SK-N-DZ (cell line): ENCODE data around the gene PTGDS.

Experiments
- DNase-seq: peaks from one replicate; pipeline ENCODE4 v3.0.0-alpha.2; 2015; ENCODE audit warnings: low spot score

PTGDS gene

GRCh38 chr9:136957901-136958300, 19.4 kb upstream of the PTGDS start:
- no peak for DNase-seq

GRCh38 chr9:136958473-136958872, 18.8 kb upstream of the PTGDS start:
- no peak for DNase-seq

- no peak for DNase-seq
These were observed 18.1 kb upstream of the PTGDS start for GRCh38 chr9:136958898-136959850.

GRCh38 chr9:136960212-136960937, 16.9 kb upstream of the PTGDS start:
- DNase-seq, result no peak

GRCh38 chr9:136960938-136961275, 16.4 kb upstream of the PTGDS start:
- no peak for DNase-seq

GRCh38 chr9:136961279-136962065, 15.8 kb upstream of the PTGDS start:
- DNase-seq, result no peak

GRCh38 chr9:136962163-136962562, 15.1 kb upstream of the PTGDS start:
- DNase-seq, result no peak

- no peak for DNase-seq
These were observed 14.5 kb upstream of the PTGDS start for GRCh38 chr9:136962701-136963248.

- DNase-seq, result no peak
These were observed 14.0 kb upstream of the PTGDS start for GRCh38 chr9:136963341-136963740.

- no peak for DNase-seq
These were observed 13.6 kb upstream of the PTGDS start for GRCh38 chr9:136963751-136964150.

GRCh38 chr9:136964171-136964689, 13.1 kb upstream of the PTGDS start:
- no peak for DNase-seq

- DNase-seq, result no peak
These were observed 12.4 kb upstream of the PTGDS start for GRCh38 chr9:136964833-136965422.

- DNase-seq, result no peak
These were observed 11.4 kb upstream of the PTGDS start for GRCh38 chr9:136965771-136966484.

GRCh38 chr9:136968333-136969127, 8.8 kb upstream of the PTGDS start:
- no peak for DNase-seq

- DNase-seq, result no peak
These were observed 8.2 kb upstream of the PTGDS start for GRCh38 chr9:136969150-136969549.

- DNase-seq, result no peak
These were observed 7.5 kb upstream of the PTGDS start for GRCh38 chr9:136969774-136970173.

GRCh38 chr9:136970361-136970760, 6.9 kb upstream of the PTGDS start:
- no peak for DNase-seq

GRCh38 chr9:136971746-136972145, 5.6 kb upstream of the PTGDS start:
- DNase-seq, result no peak

GRCh38 chr9:136972335-136972734, 5.0 kb upstream of the PTGDS start:
- no peak for DNase-seq

- DNase-seq, result no peak
These were observed 4.6 kb upstream of the PTGDS start for GRCh38 chr9:136972743-136973142.
